Activated CD8-positive, alpha-beta T cell treated with anti-CD3 and anti-CD28 coated beads for 36 hours (primary cell): Measurements from ENCODE around the gene SH3GLB2. TPM values are rescaled to one million over a fixed set of nuclear protein-coding genes. Genes with fewer than 3 reads are reported as not detected.

Experiments
- ATAC-seq: fragments of 200-7000 bp; cut with Tn5 transposase; one replicate; pipeline ENCODE4 v1.10.0; 2021; ENCODE audit warnings: mild to moderate bottlenecking, moderate library complexity
- CTCF ChIA-PET: fragments of 350-600 bp; sonication (Branson Sonifier 250); formaldehyde crosslinking; loops from one replicate; lab custom pipeline; 2021; ENCODE audit warnings: antibody characterized with exemption; lab: Charles Lee
- POLR2A ChIA-PET: fragments of 350-600 bp; sonication (Branson Sonifier 250); formaldehyde crosslinking; loops from one replicate; lab custom pipeline; 2021; ENCODE audit warnings: antibody characterized with exemption; lab: Charles Lee
- DNase-seq: peaks from one replicate; pipeline ENCODE4 v3.0.0-alpha.2; 2020
- H3K27ac Mint-ChIP-seq: one replicate; pipeline ENCODE4 v1.8.0; 2021; ENCODE audit warnings: mild to moderate bottlenecking, mixed read lengths
- H3K27me3 Mint-ChIP-seq: one replicate; pipeline ENCODE4 v1.8.0; 2021; ENCODE audit warnings: mixed read lengths
- H3K36me3 Mint-ChIP-seq: one replicate; pipeline ENCODE4 v1.8.0; 2021; ENCODE audit warnings: low read depth, mixed read lengths
- H3K4me1 Mint-ChIP-seq: one replicate; pipeline ENCODE4 v1.8.0; 2021; ENCODE audit warnings: low read depth, mixed read lengths
- H3K4me3 Mint-ChIP-seq: one replicate; pipeline ENCODE4 v1.8.0; 2021; ENCODE audit warnings: mild to moderate bottlenecking, moderate library complexity, mixed read lengths
- H3K9me3 Mint-ChIP-seq: one replicate; pipeline ENCODE4 v1.8.0; 2021; ENCODE audit warnings: mixed read lengths
- intact Hi-C: fragments of 100-400 bp; cut with micrococcal nuclease; formaldehyde crosslinking; loops from one replicate; pipeline ENCODE4 v1.10.0; 2022
- total RNA-seq, 2 experiments: library from RNA; stranded (reverse); gene quantifications; one replicate each; pipeline ENCODE4 v1.2.3, GENCODE V29; 2021
- TF ChIP-seq, protein P1 (sequence below): fragments of 200-600 bp; IDR thresholded peaks from one replicate; pipeline ENCODE4 v1.8.0; 2022; ENCODE audit warnings: antibody characterized with exemption, mild to moderate bottlenecking

SH3GLB2 gene
- total RNA-seq, 2 experiments from 2014 or later, result 49.3 to 50.8 TPM

DNA sequence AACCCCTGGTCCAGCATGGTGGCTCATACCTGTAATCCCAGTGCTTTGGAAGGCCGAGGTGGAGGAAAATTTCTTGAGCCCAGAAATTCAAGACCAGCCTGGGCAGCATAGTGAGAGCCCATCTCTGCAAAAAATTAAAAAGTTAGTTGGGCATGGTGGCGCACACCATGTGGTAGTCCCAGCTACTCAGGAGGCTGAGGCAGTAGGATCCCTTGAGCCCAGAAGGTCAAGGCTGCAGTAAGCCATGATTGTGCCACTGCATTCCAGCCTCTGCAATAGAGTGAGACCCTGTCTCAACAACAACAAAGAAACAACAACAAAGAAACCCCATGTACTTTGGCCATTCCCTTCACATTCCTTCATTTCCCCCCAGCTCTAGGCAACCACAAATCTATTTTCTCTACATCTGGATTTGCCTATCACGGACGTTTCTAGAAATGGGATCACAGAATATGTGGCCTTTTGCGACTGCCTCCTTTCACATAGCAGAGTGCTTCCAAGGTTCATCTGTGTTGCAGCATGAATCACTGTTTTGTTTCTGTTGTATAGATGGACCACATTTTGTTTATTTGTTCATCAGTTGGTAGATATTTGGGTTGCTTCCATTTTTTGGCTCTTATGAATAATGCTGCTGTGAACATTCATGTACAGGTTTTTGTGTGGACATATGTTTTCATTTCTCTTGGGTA, 26.2 kb upstream of the SH3GLB2 start:
- CTCF ChIA-PET, result no interaction called here
- POLR2A ChIA-PET, result no interaction called here
- DNase-seq (no peak), ATAC-seq (no peak)
- no peak overlapping the region for H3K27ac Mint-ChIP-seq
- TF ChIP-seq, protein P1, sequence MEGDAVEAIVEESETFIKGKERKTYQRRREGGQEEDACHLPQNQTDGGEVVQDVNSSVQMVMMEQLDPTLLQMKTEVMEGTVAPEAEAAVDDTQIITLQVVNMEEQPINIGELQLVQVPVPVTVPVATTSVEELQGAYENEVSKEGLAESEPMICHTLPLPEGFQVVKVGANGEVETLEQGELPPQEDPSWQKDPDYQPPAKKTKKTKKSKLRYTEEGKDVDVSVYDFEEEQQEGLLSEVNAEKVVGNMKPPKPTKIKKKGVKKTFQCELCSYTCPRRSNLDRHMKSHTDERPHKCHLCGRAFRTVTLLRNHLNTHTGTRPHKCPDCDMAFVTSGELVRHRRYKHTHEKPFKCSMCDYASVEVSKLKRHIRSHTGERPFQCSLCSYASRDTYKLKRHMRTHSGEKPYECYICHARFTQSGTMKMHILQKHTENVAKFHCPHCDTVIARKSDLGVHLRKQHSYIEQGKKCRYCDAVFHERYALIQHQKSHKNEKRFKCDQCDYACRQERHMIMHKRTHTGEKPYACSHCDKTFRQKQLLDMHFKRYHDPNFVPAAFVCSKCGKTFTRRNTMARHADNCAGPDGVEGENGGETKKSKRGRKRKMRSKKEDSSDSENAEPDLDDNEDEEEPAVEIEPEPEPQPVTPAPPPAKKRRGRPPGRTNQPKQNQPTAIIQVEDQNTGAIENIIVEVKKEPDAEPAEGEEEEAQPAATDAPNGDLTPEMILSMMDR, result no peak
- H3K4me3 Mint-ChIP-seq, result no peak overlapping the region
- H3K36me3 Mint-ChIP-seq, result peaks cover 9% of the 10 kb centered on the region
- no peaks in the 10 kb centered on the region for H3K4me1 Mint-ChIP-seq
- no peaks in the 10 kb centered on the region for H3K27me3 Mint-ChIP-seq
- H3K9me3 Mint-ChIP-seq, result no peaks in the 10 kb centered on the region
- intact Hi-C loops, result no loop called here

DNA sequence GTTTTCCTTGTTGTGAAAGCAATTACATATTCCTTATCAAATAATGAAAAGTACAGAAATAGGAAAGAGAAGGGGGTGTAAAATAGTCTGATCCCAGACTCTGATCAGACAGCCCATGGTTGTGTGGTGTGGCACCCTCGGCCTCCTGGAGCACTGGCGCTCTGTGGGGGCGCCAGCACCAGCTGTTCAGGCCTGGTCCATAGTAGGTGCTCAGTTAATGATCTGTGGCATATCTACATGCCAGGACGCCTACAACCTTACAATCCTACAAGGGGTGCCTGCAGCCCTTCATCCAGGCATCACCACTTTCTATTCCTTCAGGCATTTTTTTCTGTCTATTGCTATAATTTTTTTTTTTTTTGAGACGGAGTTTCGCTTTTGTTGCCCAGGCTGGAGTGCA, 24.9 kb upstream of the SH3GLB2 start:
- no peak overlapping the region for H3K4me3 Mint-ChIP-seq
- peaks cover 6% of the 10 kb centered on the region for H3K36me3 Mint-ChIP-seq
- no peaks in the 10 kb centered on the region for H3K4me1 Mint-ChIP-seq
- ATAC-seq (no peak), DNase-seq (no peak)
- no peaks in the 10 kb centered on the region for H3K9me3 Mint-ChIP-seq
- H3K27ac Mint-ChIP-seq, result no peak overlapping the region
- no peaks in the 10 kb centered on the region for H3K27me3 Mint-ChIP-seq
- TF ChIP-seq, protein P1, result no peak
- ChIA-PET CTCF (no interaction called here), POLR2A (no interaction called here)
- intact Hi-C loops, result no loop called here

DNA sequence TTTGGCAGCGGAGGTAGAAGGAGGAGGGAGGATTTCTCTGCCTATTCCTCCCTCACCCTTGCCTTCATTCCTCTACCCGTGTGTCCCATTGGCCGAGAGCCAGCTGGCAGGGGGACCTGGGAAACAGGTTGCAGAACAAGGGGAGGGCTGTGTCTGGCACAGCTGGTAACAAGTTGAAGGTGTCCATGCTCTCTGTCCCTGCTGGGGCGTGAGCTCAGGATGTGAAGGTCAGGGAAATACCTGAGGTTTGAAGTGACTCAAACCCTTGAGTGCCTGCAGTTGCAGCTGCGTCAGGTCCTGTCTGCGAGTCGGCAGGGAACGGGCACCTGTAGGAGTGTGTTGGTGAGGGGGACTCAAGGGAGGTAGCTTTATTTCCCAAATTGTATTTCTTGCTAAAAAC, 24.5 kb upstream of the SH3GLB2 start:
- ATAC-seq, result no peak
- Mint-ChIP-seq H3K36me3 (peaks cover 6% of the 10 kb centered on the region), H3K27me3 (no peaks in the 10 kb centered on the region), H3K27ac (no peak overlapping the region), H3K9me3 (no peaks in the 10 kb centered on the region), H3K4me1 (no peaks in the 10 kb centered on the region), H3K4me3 (no peak overlapping the region)
- TF ChIP-seq, protein P1, result no peak
- ChIA-PET CTCF (no interaction called here), POLR2A (no interaction called here)
- no peak for DNase-seq
- intact Hi-C loops, result no loop called here

DNA sequence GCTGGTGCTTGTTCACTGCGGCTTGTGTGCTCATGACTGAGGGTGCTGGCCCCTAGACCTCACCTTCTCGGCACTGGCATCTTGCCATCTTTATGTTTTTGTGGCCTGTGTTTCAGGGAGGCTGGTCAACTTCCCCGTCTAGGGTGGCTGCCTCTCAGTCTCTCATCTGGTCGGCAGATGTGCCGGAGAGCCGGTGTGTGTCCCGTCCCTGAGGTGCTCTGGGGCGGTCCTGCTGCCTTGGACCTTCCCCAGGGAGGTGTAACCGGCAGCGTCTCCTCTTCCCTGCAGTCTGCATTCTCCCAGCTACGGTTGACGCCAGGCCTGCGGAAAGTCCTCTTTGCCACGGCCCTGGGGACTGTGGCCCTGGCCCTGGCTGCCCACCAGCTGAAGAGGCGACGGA, 13.9 kb upstream of the SH3GLB2 start:
- peaks cover 7% of the 10 kb centered on the region for H3K36me3 Mint-ChIP-seq
- no peak overlapping the region for H3K27ac Mint-ChIP-seq
- DNase-seq (no peak), ATAC-seq (no peak)
- intact Hi-C loops, result no loop called here
- H3K9me3 Mint-ChIP-seq, result no peaks in the 10 kb centered on the region
- POLR2A ChIA-PET, result no interaction called here
- H3K4me3 Mint-ChIP-seq, result no peak overlapping the region
- H3K27me3 Mint-ChIP-seq, result no peaks in the 10 kb centered on the region
- TF ChIP-seq, protein P1, result no peak
- H3K4me1 Mint-ChIP-seq, result peaks cover 21% of the 10 kb centered on the region
- CTCF ChIA-PET, result no interaction called here

DNA sequence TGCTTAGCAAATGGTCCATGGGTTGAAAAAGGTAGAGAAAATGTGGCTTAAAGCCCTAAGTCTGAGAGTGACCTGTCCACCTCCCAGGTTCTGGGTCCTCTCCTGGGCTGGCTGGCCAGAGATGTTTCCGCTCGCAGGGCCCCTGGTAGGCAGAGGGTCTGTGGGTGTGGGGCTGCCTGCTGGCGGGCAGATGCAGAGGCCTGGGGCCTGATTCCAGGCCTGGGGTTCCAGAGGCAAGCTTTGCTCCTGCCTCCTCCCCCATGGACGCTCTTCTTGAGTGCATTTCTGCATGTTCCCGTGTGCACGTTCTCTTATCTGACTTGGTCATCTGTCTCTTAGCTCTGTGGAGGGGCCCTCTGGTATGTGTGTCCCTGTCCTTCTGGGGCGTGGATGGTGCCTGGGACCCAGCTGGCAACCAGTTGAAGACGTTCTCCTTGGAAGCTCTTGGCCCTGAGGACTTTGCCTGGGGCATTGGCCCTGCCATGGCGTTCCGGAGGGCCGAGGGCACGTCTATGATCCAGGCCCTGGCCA, 12.0 kb upstream of the SH3GLB2 start:
- H3K36me3 Mint-ChIP-seq, result peaks cover 7% of the 10 kb centered on the region
- peaks cover 29% of the 10 kb centered on the region for H3K4me1 Mint-ChIP-seq
- ChIA-PET POLR2A (no interaction called here), CTCF (no interaction called here)
- H3K4me3 Mint-ChIP-seq, result no peak overlapping the region
- H3K27ac Mint-ChIP-seq, result no peak overlapping the region
- no peaks in the 10 kb centered on the region for H3K9me3 Mint-ChIP-seq
- ATAC-seq, result no peak
- intact Hi-C loops, result no loop called here
- no peak for DNase-seq
- no peaks in the 10 kb centered on the region for H3K27me3 Mint-ChIP-seq
- TF ChIP-seq, protein P1, result no peak
